GM19043 (cell line): Measurements from ENCODE around the gene DNER.
"Not testable (repeated sequence)": the region's sequence is repeated elsewhere in the genome, so short reads cannot be mapped to it uniquely, and the experiment has no call there.

Source experiments
- ATAC-seq: cut with Tn5 transposase; IDR thresholded peaks from one replicate; pipeline ENCODE4 v1.9.1; 2021; ENCODE audit warnings: low read depth; ENCODE audit not compliant: unreplicated experiment

Gene DNER

GRCh38 chr2:229715895-229716507 is 1.6 kb upstream of the DNER start:
- ATAC-seq, result no peak

- ATAC-seq, result peak; percentile 20
These were observed 584 bp upstream of the DNER start for GRCh38 chr2:229714736-229715541.

GRCh38 chr2:229713371-229714079 is 830 bp downstream of the DNER start:
- ATAC-seq, result no peak

- no peak for ATAC-seq
These were observed 2.2 kb downstream of the DNER start for GRCh38 chr2:229712136-229712535.

GRCh38 chr2:229708335-229708734 is 6.0 kb downstream of the DNER start:
- no peak for ATAC-seq

- ATAC-seq, result no peak
These were observed 10.3 kb downstream of the DNER start for GRCh38 chr2:229703909-229704630.

GRCh38 chr2:229701716-229702115 is 12.6 kb downstream of the DNER start:
- ATAC-seq, result no peak

GRCh38 chr2:229701062-229701461 is 13.3 kb downstream of the DNER start:
- no peak for ATAC-seq

- no peak for ATAC-seq
These were observed 18.4 kb downstream of the DNER start for GRCh38 chr2:229695961-229696360.

- ATAC-seq, result not testable (repeated sequence)
These were observed 20.5 kb downstream of the DNER start for GRCh38 chr2:229693845-229694244.

GRCh38 chr2:229691631-229692030 is 22.7 kb downstream of the DNER start:
- no peak for ATAC-seq

- ATAC-seq, result no peak
These were observed 25.0 kb downstream of the DNER start for GRCh38 chr2:229689307-229689839.

- no peak for ATAC-seq
These were observed 26.2 kb downstream of the DNER start for GRCh38 chr2:229688141-229688540.

- no peak for ATAC-seq
These were observed 28.0 kb downstream of the DNER start for GRCh38 chr2:229686122-229686919.

GRCh38 chr2:229684942-229685562 is 29.3 kb downstream of the DNER start:
- no peak for ATAC-seq

GRCh38 chr2:229679393-229680125 is 34.8 kb downstream of the DNER start:
- ATAC-seq, result no peak

- no peak for ATAC-seq
These were observed 38.8 kb downstream of the DNER start for GRCh38 chr2:229675569-229675968.

GRCh38 chr2:229674830-229675530 is 39.4 kb downstream of the DNER start:
- ATAC-seq, result no peak
